GM18511 (cell line): Measurements from ENCODE around the gene TNFRSF8.
"Not testable (repeated sequence)": the region's sequence is repeated elsewhere in the genome, so short reads cannot be mapped to it uniquely, and the experiment has no call there.

ENCODE experiments used
- ATAC-seq: cut with Tn5 transposase; IDR thresholded peaks from one replicate; pipeline ENCODE4 v1.9.1; 2021; ENCODE audit warnings: mild to moderate bottlenecking, moderate library complexity; ENCODE audit not compliant: unreplicated experiment

Gene TNFRSF8

DNA sequence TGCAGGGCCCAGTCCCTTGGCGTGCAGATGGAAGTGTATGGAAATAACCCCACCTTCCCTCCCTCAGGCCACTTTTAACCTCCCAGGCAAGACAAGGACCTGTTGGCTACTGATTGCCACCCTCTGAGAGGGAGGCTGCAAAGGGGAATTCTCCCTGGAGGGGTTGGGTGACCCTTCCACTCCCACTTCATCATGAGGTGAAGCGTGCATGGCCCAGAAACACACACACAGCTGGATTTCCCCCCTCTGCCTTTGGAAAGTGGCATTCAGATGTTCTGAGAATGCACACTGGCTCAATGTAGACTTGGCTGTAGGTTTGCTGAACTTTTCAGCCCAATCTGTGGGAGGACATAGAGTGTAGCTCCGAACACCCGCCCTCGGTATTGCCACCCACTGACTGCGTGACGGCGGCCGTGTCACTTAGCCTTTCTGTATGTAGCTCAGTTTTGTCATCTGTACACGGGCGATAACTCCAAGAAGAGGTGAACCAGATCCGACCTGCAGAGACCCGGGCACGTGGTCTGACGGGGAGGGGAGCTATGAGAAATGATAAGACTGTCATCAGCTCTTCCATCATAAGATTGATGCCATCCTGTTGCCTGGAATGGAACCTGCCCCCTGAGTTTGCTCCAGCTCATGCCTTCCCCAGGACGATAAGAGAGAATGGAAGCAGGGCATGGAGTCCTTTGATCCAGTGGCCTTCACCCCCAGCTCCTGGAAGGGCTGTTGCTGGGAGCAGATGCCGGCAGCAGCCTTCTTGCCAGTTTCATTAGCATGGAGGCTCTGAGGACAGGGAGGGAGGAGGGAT, 24.5 kb upstream of the TNFRSF8 start:
- ATAC-seq, result no peak

DNA sequence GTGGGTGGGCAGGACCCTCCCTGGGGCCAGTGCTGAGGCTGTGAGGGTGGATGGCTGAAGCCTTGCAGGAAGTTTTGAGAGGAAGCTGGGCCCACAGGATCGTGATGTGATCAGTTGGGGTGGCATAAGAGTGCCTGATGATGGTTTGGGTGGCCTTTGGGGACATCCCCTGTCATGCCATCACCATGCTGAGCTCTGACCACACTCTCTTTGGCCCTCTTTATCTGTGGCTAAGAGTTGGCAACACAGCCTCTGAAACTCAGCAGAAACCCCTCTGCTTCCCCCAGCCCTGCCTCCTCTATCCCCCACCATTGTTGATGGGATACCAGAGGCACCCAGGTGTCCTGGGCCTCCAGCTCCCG, 24.0 kb upstream of the TNFRSF8 start:
- ATAC-seq, result no peak

DNA sequence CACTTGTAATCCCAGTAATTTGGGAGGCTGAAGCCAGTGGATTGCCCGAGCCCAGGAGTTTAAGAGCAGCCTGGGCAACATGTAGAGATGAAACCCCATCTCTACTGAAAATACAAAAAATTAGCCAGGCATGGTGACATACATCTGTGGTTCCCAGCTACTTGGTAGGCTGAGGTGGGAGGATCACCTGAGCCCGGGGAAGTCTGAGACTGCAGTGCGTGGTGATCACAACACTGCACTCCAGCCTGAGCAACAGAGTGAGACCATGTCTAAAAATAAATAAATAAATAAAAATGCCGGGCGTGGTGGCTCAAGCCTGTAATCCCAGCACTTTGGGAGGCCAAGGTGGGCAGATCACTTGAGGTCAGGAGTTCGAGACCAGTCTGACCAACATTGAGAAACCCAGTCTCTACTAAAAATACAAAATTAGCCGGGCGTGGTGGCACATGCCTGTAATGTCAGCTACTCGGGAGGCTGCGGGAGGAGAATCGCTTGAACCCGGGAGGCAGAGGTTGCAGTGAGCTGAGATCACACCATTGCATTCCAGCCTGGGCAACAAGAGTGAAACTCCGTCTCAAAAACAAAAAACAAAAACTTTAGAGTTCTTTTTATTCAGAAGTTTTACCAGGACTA, 23.2 kb upstream of the TNFRSF8 start:
- ATAC-seq, result peak; percentile 60

DNA sequence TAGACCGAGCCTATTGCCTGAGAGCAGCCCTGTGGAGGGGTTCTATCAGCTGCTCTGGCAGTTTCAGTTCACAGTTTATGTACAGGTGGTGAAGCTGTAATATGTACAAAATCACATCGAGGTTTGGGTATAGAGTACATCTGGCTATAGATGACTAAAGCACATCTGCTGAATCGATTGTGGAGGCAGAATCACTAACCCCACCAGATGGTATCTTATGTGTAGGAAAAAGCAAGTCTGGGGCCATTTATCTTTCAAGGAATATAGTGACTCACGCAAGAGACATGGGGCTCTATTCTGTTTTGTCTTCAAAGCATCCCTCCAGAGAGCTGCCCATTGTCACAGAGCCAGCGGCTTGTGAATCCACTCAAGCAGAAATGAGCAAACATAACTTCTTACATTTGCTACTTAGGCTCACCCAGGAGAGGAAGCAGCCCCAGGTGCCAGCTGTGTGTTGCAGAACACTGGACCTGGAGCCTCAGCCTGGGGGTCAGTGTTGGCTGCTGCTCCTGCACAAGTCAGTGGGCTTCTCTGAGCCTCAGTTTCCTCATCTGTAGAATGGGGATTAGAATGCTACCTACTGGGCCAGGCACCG, 22.5 kb upstream of the TNFRSF8 start:
- ATAC-seq, result peak; percentile 82

DNA sequence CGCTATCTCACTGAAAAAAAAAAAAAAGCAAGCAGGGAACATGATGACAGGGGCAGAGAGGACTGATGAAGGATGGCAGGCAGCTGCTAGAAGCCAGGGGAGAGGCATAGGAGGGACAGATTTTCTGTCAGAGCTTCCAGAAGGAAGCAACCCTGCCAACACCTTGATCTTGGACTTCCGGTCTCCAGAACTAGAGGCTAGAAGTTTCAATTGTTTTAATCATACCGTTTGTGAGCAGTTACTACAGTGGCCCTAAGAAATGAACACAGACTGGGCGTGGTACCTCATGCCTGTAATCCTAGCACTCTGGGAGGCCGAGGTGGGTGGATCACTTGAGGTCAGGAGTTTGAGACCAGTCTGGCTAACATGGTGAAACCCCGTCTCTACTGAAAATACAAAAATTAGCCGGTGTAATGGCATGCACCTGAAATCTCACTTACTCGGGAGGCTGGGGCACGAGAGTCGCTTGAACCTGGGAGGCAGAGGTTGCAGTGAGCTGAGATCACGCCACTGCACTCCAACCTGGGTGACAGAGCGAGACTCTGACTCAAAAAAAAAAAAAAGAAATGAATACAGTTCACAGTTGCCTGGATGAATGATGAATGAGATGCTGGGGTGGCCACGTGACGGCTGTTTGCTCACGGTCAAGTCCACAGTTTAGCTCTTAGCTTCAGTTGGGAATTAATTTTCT, 18.8 kb upstream of the TNFRSF8 start:
- ATAC-seq, result not testable (repeated sequence)

DNA sequence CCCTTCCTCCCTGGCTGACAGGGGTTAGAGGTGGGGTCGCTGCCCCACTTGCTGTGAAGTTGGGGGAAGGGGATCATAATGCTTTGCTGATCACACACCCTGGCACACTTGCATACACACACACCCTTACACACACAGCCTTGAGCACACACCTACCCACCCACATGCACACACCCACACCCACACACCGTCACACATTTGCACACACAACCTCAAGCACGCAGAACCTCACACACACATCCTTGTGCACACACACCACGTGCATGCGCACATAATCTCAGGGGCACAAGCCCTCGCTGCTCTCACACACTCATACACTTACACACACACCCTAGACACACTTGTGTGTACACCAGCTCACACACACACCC, 16.4 kb upstream of the TNFRSF8 start:
- no peak for ATAC-seq

DNA sequence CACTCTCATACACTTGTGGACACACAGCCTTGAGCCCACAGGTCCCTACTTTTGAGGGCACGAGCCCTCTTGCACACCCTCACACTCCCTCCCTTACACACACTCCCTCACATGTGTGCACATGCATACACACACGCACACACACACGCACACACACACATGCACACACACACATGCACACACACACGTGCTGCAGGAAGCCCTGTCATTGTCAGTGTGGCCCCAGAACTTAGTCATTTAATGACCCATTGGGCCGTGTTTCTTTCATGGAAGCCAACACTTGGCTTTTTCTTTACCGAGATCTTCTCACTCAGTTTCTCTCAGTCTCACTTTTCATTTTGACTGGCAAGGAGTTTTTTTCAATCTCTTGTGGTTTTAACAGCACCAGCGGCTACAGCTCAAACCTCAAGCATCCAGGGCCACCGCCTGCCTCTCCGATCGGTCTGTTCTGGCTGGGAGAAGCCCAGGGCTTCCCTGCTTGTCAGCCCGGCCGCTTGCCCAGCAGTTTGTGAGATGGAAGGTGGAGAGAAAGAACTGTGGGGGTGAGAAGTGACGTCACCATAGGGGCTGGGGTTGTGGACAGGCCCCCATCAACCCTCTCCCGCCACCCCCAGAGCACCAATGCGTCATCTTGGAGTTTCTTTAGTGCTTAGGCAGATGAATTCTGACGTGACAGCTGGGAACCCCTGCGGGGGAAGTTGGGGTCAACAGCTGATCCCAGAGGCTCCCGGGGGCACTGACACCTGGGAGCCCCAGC, 15.8 kb upstream of the TNFRSF8 start:
- ATAC-seq, result peak; percentile 49

DNA sequence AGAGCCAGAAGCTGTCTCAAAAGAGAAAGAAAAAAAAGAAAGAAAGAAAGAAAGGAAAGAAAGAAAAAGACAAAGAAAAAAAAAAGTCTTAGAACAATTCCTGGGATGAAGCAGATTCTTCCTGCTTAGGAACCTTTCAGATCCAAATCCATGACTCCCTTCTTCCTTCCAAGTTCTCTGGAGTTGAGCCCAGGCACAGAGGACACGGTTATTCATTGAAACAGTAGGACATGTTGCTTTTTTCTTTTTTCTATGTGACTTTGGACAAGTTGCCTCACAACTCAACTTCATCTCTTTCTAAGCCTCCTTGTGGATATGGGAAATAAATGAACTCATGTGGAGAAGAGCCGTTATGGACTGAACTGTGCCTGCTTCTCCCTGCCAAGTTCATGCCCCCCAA, 14.7 kb upstream of the TNFRSF8 start:
- no peak for ATAC-seq

DNA sequence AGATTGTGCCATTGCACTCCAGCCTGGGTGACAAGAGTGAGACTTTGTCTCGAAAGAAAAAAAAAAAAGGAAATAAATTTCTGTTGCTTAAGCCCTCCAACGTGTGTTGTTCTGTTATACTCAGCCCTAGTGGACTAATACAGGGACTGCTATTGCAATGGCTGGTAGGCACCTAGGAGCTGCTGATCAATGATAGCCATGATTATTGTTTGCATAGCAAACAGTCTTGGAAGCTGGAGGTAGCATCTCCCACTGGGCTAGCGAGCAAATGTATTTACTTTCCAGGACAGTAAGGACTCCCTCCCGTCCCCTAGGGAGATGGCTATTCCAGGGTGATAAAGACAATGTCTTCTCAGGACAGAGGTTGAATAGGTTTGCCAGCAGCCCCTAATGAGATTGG, 13.5 kb upstream of the TNFRSF8 start:
- ATAC-seq, result no peak

DNA sequence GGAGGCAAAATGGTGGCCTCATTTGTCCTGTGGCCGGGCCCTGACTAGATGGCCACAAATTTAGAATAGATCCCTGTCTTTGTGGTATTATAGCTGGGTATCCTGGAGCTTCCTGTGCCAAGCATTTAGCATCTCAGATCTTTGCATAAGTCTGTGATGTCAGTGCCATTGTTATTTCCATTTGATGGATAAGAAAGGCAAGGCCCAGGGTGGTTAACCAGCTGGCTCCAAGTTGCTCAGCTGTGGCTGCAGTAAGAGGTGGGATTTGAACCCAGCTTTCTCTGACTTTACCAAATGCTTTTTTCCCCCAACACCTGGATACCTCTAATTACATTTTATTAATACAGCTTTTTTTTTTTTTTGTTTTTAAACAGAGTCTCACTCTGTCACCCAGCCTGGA, 11.7 kb upstream of the TNFRSF8 start:
- no peak for ATAC-seq

DNA sequence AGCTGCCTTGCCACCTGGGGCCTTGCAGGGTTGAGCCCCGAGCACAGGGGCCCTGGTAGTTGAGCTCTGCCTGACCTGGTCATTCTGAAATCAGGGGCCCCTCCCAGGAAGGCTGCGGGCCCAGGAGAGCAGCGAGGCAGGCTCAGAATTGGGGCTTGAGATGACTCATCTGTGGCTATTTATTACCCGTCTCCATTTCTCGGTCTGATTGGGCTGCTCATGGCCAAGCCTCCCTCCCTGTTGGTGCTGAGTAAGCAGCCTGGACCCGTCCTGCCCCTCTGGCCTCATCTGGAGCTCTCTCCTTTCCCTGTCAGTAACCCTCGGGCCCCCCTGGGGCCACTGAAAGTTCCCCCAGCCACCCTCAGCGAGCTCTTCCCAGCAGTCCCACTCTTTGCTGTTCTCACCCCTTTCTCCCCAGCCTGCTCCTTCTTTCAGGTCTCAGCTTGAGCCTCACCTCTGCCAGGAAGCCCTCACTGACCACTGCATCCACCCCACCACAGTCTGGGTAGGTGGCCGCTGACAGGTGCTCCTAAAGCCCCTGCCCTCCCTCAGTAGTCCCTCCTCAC, 11.0 kb upstream of the TNFRSF8 start:
- peak; percentile 67 for ATAC-seq

DNA sequence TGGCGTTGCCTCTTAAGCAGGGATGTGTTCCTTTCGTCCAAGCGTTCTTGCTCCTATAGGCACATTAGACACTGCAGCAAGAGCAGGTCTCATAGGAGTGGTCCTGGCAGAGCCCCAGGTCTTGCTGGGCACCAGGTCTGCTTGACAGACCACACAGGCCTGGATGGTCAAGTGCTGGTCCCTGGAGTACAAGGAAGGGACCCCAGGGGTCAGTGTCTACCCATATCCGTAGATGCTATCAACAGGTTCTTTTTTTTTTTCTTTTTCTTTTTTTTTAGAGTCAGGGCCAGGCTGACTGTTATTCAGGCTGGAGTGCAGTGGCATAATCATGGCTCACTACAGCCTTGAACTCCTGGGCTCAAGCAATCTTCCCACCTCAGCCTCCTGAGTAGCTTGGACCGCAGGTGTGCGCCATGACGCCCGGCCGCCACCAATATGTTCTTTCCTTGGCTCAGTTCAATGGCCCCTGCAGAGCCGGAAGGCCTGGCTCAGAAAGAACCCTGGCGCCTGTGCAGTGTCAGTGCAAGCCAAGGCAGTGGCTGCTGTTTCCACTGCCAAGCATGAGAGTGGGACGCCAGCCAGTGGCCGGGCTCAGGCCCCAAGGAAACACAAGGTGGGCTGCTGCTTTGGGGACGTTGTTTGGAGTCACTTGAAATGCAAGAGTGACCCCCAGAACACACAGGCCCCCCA, 10.0 kb upstream of the TNFRSF8 start:
- no peak for ATAC-seq

DNA sequence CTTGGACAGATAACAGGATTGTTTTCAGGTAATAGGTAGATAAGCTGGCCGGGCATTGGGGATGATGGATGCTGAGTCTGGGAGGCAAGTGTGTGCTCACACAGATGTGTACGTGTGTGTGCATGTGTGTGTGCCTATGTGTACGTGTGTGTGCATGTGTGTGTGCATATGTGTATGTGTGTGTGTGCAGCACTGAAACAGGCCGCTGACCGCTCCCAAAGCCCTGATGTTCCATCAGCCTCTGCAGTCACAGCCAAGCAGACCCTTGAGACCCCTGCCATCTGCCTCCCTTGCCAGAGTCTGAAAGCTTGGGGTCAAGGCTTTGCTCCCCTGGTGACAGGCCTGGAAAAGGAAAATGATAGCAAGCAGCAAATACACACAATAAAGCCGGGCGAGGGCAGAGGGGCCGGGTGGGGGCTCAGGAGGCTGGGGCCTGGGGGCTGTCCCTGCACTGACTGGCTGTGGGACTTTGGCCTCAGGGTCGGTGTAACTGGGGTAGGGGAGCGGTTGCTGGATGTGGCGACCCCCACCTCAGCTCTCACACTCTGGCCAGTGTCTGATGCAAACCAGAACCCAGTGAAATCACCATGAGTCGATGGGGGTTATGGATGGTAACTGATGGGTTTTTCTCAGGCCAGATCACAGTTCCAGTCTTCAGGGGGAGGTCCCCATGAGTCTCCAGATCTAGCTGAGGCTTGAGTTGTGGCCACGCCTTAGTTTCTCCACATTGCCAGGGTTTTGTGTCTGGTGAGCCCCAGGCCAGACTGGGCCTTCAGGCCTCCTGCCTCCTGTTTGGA, 9.2 kb upstream of the TNFRSF8 start:
- no peak for ATAC-seq

DNA sequence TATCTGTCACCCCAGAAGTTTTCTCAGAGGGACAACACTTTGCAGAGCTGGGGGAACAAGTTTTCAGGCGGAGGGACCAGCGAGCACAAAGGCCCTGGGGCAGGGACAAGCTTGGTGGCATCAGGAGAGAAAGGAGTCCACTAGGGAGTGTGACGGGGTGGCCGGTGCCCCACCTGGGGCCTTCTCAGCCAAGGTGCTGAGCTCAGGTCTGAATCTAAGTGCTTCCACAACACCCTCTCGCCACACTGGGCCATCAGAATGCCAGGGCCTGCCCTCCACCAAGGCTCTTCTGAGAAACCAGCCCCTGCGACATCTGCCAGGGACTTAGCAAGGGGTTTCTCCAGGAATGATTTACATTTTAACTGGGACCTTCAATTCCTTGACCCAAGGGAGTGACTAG, 7.8 kb upstream of the TNFRSF8 start:
- no peak for ATAC-seq

DNA sequence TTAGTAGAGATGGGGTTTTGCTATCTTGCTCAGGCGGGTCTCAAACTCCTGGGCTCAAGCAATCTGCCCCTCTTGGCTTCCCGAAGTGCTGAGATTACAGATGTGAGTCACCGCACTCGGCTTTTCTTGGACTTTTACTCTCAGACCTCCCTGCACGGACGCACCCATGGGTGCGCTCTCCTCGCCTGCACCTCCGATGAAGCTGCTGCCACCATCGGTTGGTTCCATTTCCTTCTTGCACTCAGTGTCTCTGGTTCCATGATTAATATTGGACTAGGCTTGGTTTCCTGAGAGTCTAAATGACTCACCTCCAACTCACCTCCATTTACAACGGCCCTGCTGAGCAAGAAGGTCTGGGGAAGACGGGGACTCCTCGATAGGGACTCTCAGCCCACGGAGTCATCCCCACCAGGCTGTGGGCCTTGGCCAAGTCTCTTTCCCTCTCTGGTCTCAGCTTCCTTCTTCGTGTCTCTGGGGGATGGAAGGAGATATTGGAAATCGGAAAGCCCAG, 6.7 kb upstream of the TNFRSF8 start:
- ATAC-seq, result no peak

DNA sequence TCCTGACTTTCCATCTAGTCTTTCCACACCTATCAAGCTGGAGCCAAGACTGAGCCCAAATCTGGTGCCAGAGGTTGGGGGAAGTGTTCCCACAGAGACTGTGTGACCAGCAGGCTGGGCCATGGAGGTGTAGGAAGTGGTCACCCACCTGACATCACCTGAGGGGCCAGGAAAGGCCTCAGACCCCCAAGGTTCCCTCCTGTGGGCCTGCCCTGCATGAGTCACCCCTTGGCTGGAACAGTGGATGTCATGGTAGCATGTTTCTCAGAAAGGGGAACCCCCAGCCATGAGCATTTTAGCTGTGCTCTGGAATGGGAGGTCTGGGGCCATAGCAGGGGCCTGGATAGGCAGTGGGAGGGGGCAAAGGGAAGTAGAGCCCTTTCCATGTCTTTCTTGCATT, 5.7 kb upstream of the TNFRSF8 start:
- no peak for ATAC-seq

DNA sequence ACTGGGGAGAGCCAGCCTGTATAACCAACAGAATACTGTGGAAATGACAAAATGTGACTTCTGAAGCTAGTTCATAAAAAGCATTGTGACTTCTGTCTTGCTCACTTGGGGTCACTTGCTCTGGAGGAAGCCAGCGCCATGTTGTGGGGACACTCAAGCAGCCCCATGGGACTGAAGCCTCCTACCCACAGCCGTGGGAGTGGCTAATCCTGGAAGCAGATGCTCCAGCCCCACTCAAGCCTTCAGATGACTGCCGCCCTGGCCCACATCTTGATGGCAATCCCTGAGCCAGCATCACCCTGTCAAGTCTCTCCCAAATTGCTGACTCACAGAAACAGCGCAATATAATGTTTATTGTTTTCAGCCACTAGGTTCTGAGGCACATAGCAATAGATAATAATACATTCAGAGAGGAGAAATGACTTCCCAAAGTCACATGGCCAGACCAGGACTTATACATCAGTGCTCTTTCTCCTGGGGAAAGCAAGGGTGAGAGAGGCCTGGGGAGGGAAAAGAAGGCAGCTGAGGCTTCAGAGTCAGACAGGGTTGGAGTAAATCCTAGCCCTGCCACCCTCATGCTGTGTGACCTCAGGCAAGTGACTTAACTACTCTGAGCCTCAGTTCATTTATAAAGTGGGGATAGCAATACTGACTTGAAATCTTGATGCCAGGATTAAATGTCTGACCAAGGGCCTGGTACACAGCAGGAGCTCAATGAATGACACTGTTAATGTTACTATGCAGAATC, 5.0 kb upstream of the TNFRSF8 start:
- ATAC-seq, result no peak

DNA sequence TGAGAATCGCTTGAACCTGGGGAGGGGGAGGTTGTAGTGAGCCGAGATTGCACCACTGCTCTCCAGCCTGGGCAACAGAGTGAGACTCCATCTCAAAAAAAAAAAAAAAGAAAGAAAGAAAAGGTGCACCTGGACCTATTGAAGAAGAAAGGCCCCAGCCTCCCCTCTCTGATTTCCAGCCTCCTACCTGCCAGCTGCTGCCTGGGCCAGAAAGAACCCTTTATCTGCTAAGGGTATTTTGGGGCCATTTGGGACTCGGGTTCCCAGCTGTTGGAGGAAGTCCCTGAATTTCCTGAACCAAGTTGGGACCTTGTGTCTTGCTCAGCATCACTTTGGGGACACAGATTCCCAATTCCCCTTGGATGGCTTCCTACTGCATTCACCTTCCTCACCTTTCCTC, 3.9 kb upstream of the TNFRSF8 start:
- no peak for ATAC-seq
